ENCODE data around the gene PPFIBP1.
"Not testable (repeated sequence)": the region's sequence is repeated elsewhere in the genome, so short reads cannot be mapped to it uniquely, and the experiment has no call there.

GRCh38 chr12:27630219-27630618, 106.2 kb downstream of the PPFIBP1 start:
- TF ChIP-seq POLR2A, CTCF (IDR thresholded peaks at IDR 0.05): not testable (repeated sequence)

Measured in upper lobe of left lung (tissue), 4 donors.